ENCODE measurements around the gene NPC2. TPM values are rescaled to one million over a fixed set of nuclear protein-coding genes. Genes with fewer than 3 reads are reported as not detected.

Gene NPC2
- total and polyA plus RNA-seq, 9 of the 15 experiments (the other 6 are each of a cell fraction or from before 2014, with no cell fraction given) = 16.6 to 74.1 (median 32.6) TPM

DNA sequence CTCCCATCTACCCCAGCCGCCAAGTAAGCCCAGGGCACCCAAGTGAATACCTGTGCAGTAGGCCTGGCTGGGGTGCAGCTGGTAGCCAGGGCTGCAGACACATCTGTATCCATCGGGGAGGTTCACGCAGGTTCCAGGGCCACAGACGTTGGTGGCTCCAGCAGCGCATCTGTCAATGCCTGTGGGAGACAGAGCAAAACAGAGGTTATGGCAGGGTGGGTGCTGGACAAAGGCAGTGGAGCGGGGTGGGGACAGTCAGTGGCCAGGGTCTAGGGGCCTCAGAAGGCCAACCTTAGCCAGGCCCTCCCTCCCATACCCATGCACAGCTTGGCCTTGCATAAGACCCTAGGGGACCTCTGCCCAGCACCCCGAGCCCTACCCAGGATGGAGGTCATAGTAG is 29.6 kb upstream of the NPC2 start (continued):
- TF ChIP-seq, protein P1, sequence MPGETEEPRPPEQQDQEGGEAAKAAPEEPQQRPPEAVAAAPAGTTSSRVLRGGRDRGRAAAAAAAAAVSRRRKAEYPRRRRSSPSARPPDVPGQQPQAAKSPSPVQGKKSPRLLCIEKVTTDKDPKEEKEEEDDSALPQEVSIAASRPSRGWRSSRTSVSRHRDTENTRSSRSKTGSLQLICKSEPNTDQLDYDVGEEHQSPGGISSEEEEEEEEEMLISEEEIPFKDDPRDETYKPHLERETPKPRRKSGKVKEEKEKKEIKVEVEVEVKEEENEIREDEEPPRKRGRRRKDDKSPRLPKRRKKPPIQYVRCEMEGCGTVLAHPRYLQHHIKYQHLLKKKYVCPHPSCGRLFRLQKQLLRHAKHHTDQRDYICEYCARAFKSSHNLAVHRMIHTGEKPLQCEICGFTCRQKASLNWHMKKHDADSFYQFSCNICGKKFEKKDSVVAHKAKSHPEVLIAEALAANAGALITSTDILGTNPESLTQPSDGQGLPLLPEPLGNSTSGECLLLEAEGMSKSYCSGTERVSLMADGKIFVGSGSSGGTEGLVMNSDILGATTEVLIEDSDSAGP (CRISPR knock-in tag; IDR thresholded peaks at IDR 0.05) = no peak
- TF ChIP-seq NEUROD1 (IDR thresholded peaks at IDR 0.05; ENCODE audit: borderline replicate concordance, low read depth, low read length, partially characterized antibody) = no peak
- TF ChIP-seq ERF (CRISPR knock-in tag; IDR thresholded peaks at IDR 0.05) = no peak
- TF ChIP-seq ZNF165 (CRISPR knock-in tag; IDR thresholded peaks at IDR 0.05; ENCODE audit: borderline replicate concordance) = no peak
- TF ChIP-seq ZNF644 (tag; IDR thresholded peaks at IDR 0.05; ENCODE audit: low read depth) = no peak
- no peak for TF ChIP-seq JUND (IDR thresholded peaks at IDR 0.05; ENCODE audit: borderline replicate concordance, low read depth, low read length)
- TF ChIP-seq JUND (tag; IDR thresholded peaks at IDR 0.05; ENCODE audit: borderline replicate concordance, low read depth, low read length) = no peak
- TF ChIP-seq, protein P2, sequence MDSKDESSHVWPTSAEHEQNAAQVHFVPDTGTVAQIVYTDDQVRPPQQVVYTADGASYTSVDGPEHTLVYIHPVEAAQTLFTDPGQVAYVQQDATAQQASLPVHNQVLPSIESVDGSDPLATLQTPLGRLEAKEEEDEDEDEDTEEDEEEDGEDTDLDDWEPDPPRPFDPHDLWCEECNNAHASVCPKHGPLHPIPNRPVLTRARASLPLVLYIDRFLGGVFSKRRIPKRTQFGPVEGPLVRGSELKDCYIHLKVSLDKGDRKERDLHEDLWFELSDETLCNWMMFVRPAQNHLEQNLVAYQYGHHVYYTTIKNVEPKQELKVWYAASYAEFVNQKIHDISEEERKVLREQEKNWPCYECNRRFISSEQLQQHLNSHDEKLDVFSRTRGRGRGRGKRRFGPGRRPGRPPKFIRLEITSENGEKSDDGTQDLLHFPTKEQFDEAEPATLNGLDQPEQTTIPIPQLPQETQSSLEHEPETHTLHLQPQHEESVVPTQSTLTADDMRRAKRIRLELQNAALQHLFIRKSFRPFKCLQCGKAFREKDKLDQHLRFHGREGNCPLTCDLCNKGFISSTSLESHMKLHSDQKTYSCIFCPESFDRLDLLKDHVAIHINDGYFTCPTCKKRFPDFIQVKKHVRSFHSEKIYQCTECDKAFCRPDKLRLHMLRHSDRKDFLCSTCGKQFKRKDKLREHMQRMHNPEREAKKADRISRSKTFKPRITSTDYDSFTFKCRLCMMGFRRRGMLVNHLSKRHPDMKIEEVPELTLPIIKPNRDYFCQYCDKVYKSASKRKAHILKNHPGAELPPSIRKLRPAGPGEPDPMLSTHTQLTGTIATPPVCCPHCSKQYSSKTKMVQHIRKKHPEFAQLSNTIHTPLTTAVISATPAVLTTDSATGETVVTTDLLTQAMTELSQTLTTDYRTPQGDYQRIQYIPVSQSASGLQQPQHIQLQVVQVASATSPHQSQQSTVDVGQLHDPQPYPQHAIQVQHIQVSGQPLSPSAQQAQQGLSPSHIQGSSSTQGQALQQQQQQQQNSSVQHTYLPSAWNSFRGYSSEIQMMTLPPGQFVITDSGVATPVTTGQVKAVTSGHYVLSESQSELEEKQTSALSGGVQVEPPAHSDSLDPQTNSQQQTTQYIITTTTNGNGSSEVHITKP (IDR thresholded peaks at IDR 0.05; ENCODE audit: partially characterized antibody) = no peak
- TF ChIP-seq ZFP36 (IDR thresholded peaks at IDR 0.05; ENCODE audit: low read depth, low read length, partially characterized antibody) = no peak
- no peak for TF ChIP-seq CCNT2 (IDR thresholded peaks at IDR 0.05; ENCODE audit: borderline replicate concordance, extremely low read depth, insufficient read length, low read depth, low read length)
- no peak for TF ChIP-seq ZNF316 (IDR thresholded peaks at IDR 0.05)
- TF ChIP-seq KAT2B (IDR thresholded peaks at IDR 0.05; ENCODE audit: low read depth, low read length) = no peak
- TF ChIP-seq, protein P3, sequence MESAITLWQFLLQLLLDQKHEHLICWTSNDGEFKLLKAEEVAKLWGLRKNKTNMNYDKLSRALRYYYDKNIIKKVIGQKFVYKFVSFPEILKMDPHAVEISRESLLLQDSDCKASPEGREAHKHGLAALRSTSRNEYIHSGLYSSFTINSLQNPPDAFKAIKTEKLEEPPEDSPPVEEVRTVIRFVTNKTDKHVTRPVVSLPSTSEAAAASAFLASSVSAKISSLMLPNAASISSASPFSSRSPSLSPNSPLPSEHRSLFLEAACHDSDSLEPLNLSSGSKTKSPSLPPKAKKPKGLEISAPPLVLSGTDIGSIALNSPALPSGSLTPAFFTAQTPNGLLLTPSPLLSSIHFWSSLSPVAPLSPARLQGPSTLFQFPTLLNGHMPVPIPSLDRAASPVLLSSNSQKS (CRISPR knock-in tag; IDR thresholded peaks at IDR 0.05) = no peak
- TF ChIP-seq, protein P4, sequence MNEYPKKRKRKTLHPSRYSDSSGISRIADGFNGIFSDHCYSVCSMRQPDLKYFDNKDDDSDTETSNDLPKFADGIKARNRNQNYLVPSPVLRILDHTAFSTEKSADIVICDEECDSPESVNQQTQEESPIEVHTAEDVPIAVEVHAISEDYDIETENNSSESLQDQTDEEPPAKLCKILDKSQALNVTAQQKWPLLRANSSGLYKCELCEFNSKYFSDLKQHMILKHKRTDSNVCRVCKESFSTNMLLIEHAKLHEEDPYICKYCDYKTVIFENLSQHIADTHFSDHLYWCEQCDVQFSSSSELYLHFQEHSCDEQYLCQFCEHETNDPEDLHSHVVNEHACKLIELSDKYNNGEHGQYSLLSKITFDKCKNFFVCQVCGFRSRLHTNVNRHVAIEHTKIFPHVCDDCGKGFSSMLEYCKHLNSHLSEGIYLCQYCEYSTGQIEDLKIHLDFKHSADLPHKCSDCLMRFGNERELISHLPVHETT (CRISPR knock-in tag; conservative IDR thresholded peaks at IDR 0.05 in 1 of 2, IDR thresholded peaks at IDR 0.05 in 1 of 2) = no peak

Measured in K562 (cell line).